Neural cell (in vitro differentiated cells): ENCODE measurements around the gene MYO9A.

Source experiments
- CTCF ChIP-seq: fragments of 450-650 bp; IDR thresholded peaks from 2 replicates; pipeline ENCODE4 v1.5.1; 2014; ENCODE audit warnings: antibody characterized with exemption, mild to moderate bottlenecking, moderate library complexity; ENCODE audit not compliant: poor library complexity, severe bottlenecking
- EP300 ChIP-seq: fragments of 450-650 bp; conservative IDR thresholded peaks from 2 replicates; pipeline ENCODE4 v1.6.1; 2014; ENCODE audit warnings: antibody characterized with exemption, mild to moderate bottlenecking, moderate library complexity; ENCODE audit not compliant: poor library complexity, severe bottlenecking
- EZH2 ChIP-seq: fragments of 200-600, 300-800 bp; shearing (Covaris generic), sonication (generic); IDR thresholded peaks from 2 replicates; pipeline ENCODE4 v1.6.1; 2014; ENCODE audit warnings: antibody characterized with exemption, low read length, borderline replicate concordance, mild to moderate bottlenecking; ENCODE audit not compliant: insufficient read depth, poor library complexity, severe bottlenecking
- POLR2AphosphoS5 ChIP-seq: IDR thresholded peaks from 2 replicates; pipeline ENCODE4 v1.6.1; 2012

GRCh38 chr15:72106068-72106467 lies 11.9 kb downstream of the MYO9A start:
- TF ChIP-seq POLR2AphosphoS5 (no peak), EP300 (no peak), CTCF (no peak), EZH2 (no peak)
